Measurements from ENCODE around the gene GNL2. TPM values are rescaled to one million over a fixed set of nuclear protein-coding genes. Genes with fewer than 3 reads are reported as not detected.

GNL2 gene
- total RNA-seq (2011; cell fraction: chromatin; rRNA removed; ENCODE audit: low replicate concordance), result 189 and 334 TPM in 2 replicates
- 134 and 160 TPM in 2 replicates for total RNA-seq (2011; cell fraction: nucleolus; rRNA removed)
- 181 and 229 TPM in 2 replicates for total RNA-seq (2011; cell fraction: nucleoplasm; rRNA removed)
- 245 and 263 TPM in 2 replicates for total RNA-seq (2014; rRNA removed)
- 343 and 388 TPM in 2 replicates for total RNA-seq (2014; rRNA removed; fragmentation: Illumina TruSeq; extraction: Trizol)
- total RNA-seq (2015; rRNA removed; fragmentation: Illumina TruSeq; extraction: Trizol), result 330 and 347 TPM in 2 replicates
- 145 and 156 TPM in 2 replicates for total RNA-seq (2021)
- 132 and 165 TPM in 2 replicates for polyA plus RNA-seq (2011; rRNA removed)
- 37.0 and 52.4 TPM in 2 replicates for polyA plus RNA-seq (2011; cell fraction: cytosol; rRNA removed)
- polyA plus RNA-seq (2011; cell fraction: nucleus; rRNA removed), result 99.3 and 135 TPM in 2 replicates
- 109 and 153 TPM in 2 replicates for polyA plus RNA-seq (2012)
- polyA plus RNA-seq (2014; fragmentation: Illumina TruSeq; extraction: Trizol), result 253 and 318 TPM in 2 replicates
- polyA plus RNA-seq (2014; fragmentation: Nextera tagmentation; extraction: Ambion mirVana), result 100 to 1,000 TPM; 166 to 371 TPM
- polyA plus RNA-seq (2014; rRNA removed), result 205 and 232 TPM in 2 replicates
- 223 and 224 TPM in 2 replicates for polyA minus RNA-seq (2011; rRNA and poly(A)+ RNA removed)
- 118 and 127 TPM in 2 replicates for polyA minus RNA-seq (2011; cell fraction: cytosol; rRNA and poly(A)+ RNA removed)
- 104 and 173 TPM in 2 replicates for polyA minus RNA-seq (2011; cell fraction: nucleus; rRNA and poly(A)+ RNA removed)
- Bru-seq, nascent RNA, result percentile 94 among the genes with signal in this experiment
- percentile 96 among the genes with signal in this experiment for BruChase-seq, experiment 1, labeled RNA remaining after a 2-hour chase
- BruChase-seq, experiment 2, labeled RNA remaining after a 6-hour chase, result percentile 96 among the genes with signal in this experiment
- long read RNA-seq, experiment 1, transcript GNL2-201 (16 exons, 2,334 nt), result major isoform, 448 of 573 reads
- long read RNA-seq, experiment 1, partial matches to known transcripts, result 91 of 573 reads
- long read RNA-seq, experiment 1, other reads (novel, unspliced or antisense), result 30 of 573 reads
- long read RNA-seq, experiment 2, transcript GNL2-202 (4 exons, 2,409 nt), result minor isoform, 16 of 228 reads
- long read RNA-seq, experiment 2, transcript GNL2-201 (16 exons, 2,334 nt), result major isoform, 141 of 228 reads
- long read RNA-seq, experiment 2, partial matches to known transcripts, result 34 of 228 reads
- long read RNA-seq, experiment 2, other reads (novel, unspliced or antisense), result 31 of 228 reads
- long read RNA-seq, experiment 3, transcript GNL2-201 (16 exons, 2,334 nt), result major isoform, 152 of 301 reads
- long read RNA-seq, experiment 3, partial matches to known transcripts, result 134 of 301 reads
- long read RNA-seq, experiment 3, other reads (novel, unspliced or antisense), result 14 of 301 reads

DNA sequence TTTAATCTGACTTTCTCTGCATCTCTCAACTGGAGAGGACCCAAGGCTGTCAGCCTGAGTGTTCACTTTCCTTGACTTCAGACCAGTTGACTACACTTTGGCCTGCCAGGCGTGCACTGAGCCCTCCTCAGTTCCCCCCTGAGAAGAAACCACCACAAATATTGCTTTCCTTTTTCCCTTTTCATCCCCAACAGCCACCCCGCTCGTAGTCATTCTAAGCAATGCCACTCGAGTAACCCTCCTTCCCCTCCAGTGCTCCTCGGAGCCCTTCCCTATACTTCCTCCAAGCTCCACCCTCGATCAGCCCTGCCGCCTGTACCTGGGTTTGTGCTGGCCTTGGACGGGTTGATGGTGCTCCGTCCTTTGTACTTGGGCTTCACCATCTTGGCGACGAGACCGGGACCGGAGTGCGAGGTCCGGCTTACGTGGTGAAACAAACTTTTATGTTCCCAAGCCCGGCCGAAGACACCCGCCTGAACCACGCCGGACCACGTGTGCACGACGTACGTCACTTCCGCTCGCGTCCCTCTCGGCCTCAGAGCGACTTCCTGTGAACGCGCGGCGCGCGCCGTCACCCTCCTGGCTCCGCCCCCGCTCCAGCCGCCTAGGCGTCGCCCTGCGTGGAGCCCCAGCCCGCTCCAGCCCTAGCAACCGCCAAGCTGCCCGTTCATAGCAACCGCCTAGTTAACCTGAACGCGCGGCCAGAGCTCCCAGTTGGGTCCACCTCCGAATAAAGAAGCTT is at the start of gene GNL2:
TSS of gene GNL2 (minus strand) at position 498 of the 742 bp plus-strand sequence. CDS start at position 383, 115 bp downstream.
- in situ Hi-C loops (cut with MboI) (no loop called here), intact Hi-C loops (cut with micrococcal nuclease) (no loop called here)
- Histone ChIP-seq H2AFZ (ENCODE audit: low read depth, low read length) (peak within 1 kb of the TSS; percentile 99), H3K9ac (ENCODE audit: insufficient read depth in 1 of 2, low read depth in 2 of 2, low read length in 2 of 2) (peak within 1 kb of the TSS; percentile 97), H4K20me1 (replicated peaks; ENCODE audit: control insufficient read depth, insufficient read depth, low read length) (peaks cover 3% of the 10 kb centered on the region), H3K79me2 (ENCODE audit: control insufficient read depth, insufficient read depth, low read length) (peaks cover 44% of the 10 kb centered on the region), H3K27me3 (ENCODE audit: control insufficient read depth in 2 of 2, insufficient read depth in 2 of 2, low read length in 2 of 2) (peaks cover 7 to 15% of the 10 kb centered on the region in 2 experiments; a peak in 4 of 5 replicates), H3K4me3 (peak within 1 kb of the TSS; percentile 76), H3K27ac (ENCODE audit: extremely low read depth, low read depth, low read length) (peak within 1 kb of the TSS; percentile 84), H3K9me1 (ENCODE audit: control insufficient read depth, insufficient read depth, low read length) (no peaks in the 10 kb centered on the region), H3K4me1 (replicated peaks in 1 of 2; ENCODE audit: control insufficient read depth in 2 of 2, insufficient read depth in 2 of 2, low read length in 2 of 2) (peaks cover 2 to 14% of the 10 kb centered on the region in 2 experiments; a peak in 3 of 5 replicates), H3K9me3 (replicated peaks; ENCODE audit: control insufficient read depth, insufficient read depth, low read depth, low read length) (no peaks in the 10 kb centered on the region), H3K4me2 (ENCODE audit: insufficient read depth, low read length) (peak within 1 kb of the TSS; percentile 97), H3K36me3 (ENCODE audit: control insufficient read depth, insufficient read depth, low read length) (peaks cover 34% of the 10 kb centered on the region)
- under 1% methylated on average over 49 of the region's 51 CpGs for WGBS (ENCODE audit: insufficient coverage, low coverage, missing lambda C conversion rate)
- peak; percentile 96 for FAIRE-seq
- BruUV-seq (replicated peaks), result no TSS peak
- peak; percentile 99 for ATAC-seq
- ChIA-PET CTCF (ENCODE audit: low intra/inter-chr PET ratio) (interaction anchor here (0.9 kb wide), 1 partner anchor 140 kb away, joined by 4 read pairs; no protein-coding TSS in a partner anchor), POLR2A (interaction anchor here (0.6 to 1.5 kb wide), 17 partner anchors 10 to 570 kb away, joined by 3 to 10 read pairs (median 4); partner anchors contain the start of gene CDCA8)
- peak; percentile 98 to 100 (median 100) for DNase-seq (ENCODE audit: extremely low read depth in 1 of 4, low spot score in 3 of 4)
- TF ChIP-seq ZBTB2 (IDR thresholded peaks at IDR 0.05), result peak; percentile 35; the same call in 1 of the 2 replicates
- TF ChIP-seq CC2D1A (IDR thresholded peaks at IDR 0.05), result no peak
- 0 out of 2 replicates have a peak, but pooled peaks have one; percentile 46 for TF ChIP-seq RHOXF2B (CRISPR knock-in tag; conservative IDR thresholded peaks at IDR 0.05)
- no peak for TF ChIP-seq PRMT5 (CRISPR knock-in tag; IDR thresholded peaks at IDR 0.05)
- TF ChIP-seq ZNF764 (CRISPR knock-in tag; IDR thresholded peaks at IDR 0.05; ENCODE audit: low read depth), result no peak
- TF ChIP-seq KAT7 (CRISPR knock-in tag; IDR thresholded peaks at IDR 0.05; ENCODE audit: borderline replicate concordance), result peak; percentile 96
- 0 out of 2 replicates have a peak, but pooled peaks have one; percentile 10 for TF ChIP-seq ELF4 (CRISPR knock-in tag; IDR thresholded peaks at IDR 0.05)
- TF ChIP-seq MYBL2 (IDR thresholded peaks at IDR 0.05; ENCODE audit: low read depth), result no peak
- TF ChIP-seq MYBL2 (CRISPR knock-in tag; IDR thresholded peaks at IDR 0.05; ENCODE audit: borderline replicate concordance), result no peak
- no peak for TF ChIP-seq SREBF1 (IDR thresholded peaks at IDR 0.05; ENCODE audit: borderline replicate concordance, low read depth, low read length)
- no peak for TF ChIP-seq ZFPM2 (CRISPR knock-in tag; IDR thresholded peaks at IDR 0.05)
- no peak for TF ChIP-seq ZNF184 (CRISPR knock-in tag; IDR thresholded peaks at IDR 0.05)
- TF ChIP-seq RFX1 (IDR thresholded peaks at IDR 0.05), result peak; percentile 96
- TF ChIP-seq PHF20 (IDR thresholded peaks at IDR 0.05; ENCODE audit: partially characterized antibody), result peak; percentile 81
- TF ChIP-seq NRF1 (conservative IDR thresholded peaks at IDR 0.05 in 1 of 2, IDR thresholded peaks at IDR 0.05 in 1 of 2), result peak; percentile 79 to 82
- no peak; the same call in 1 of the 2 replicates for TF ChIP-seq BMI1 (IDR thresholded peaks at IDR 0.05; ENCODE audit: low read length)
- TF ChIP-seq FOXK1 (CRISPR knock-in tag; IDR thresholded peaks at IDR 0.05; ENCODE audit: borderline replicate concordance), result 0 out of 2 replicates have a peak, but pooled peaks have one; percentile 51
